ENCODE measurements around the gene PPP4R2. TPM values are rescaled to one million over a fixed set of nuclear protein-coding genes. Genes with fewer than 3 reads are reported as not detected.
"Not testable (repeated sequence)": the region's sequence is repeated elsewhere in the genome, so short reads cannot be mapped to it uniquely, and the experiment has no call there.

PPP4R2 gene
- total and polyA plus RNA-seq, 2 donors (not counting 3 experiments of a cell fraction or from before 2014, with no cell fraction given) = 6.5 to 74.4 TPM

- intact Hi-C loops (cut with micrococcal nuclease) = no loop called here
- FAIRE-seq = no peak
- peaks cover 9 to 19% of the 10 kb centered on the region in 2 experiments for H3K36me3 ChIP-seq (ENCODE audit: control insufficient read depth in 2 of 2, extremely low read depth in 1 of 2, insufficient read depth in 2 of 2, low read length in 2 of 2)
- no peak overlapping the region for H3K4me2 ChIP-seq (ENCODE audit: insufficient read depth, low read length)
- ChIA-PET POLR2A (no interaction called here), CTCF (interaction anchor here (6.5 kb wide), 1 partner anchor 211 kb away, joined by 80 read pairs; the partner anchor contains the start of gene SHQ1)
- TF ChIP-seq POLR2A (IDR thresholded peaks at IDR 0.05; ENCODE audit: low read depth, low read length) (no peak), POLR2AphosphoS5 (IDR thresholded peaks at IDR 0.05; ENCODE audit: insufficient read depth, low read depth, low read length) (no peak), MYC (IDR thresholded peaks at IDR 0.05; ENCODE audit: low read depth, low read length) (no peak), GATA2 (IDR thresholded peaks at IDR 0.05; ENCODE audit: insufficient read depth, insufficient read length, low read depth, low read length) (no peak), JUN (IDR thresholded peaks at IDR 0.05; ENCODE audit: borderline replicate concordance, insufficient read depth, insufficient read length, low read depth) (no peak), CTCF (IDR thresholded peaks at IDR 0.05; ENCODE audit: extremely low read depth in 1 of 2, insufficient read depth in 1 of 2, low read depth in 1 of 2, low read length in 2 of 2) (no peak)
- DNase-seq (ENCODE audit: low read depth, low spot score) = no peak
- no peak overlapping the region for H3K9ac ChIP-seq (replicated peaks; ENCODE audit: extremely low read depth, insufficient read depth, low read length)
- H3K4me3 ChIP-seq (replicated peaks in 1 of 3; ENCODE audit: insufficient read depth in 1 of 3, low read depth in 1 of 3, low read length in 3 of 3) = no peak overlapping the region
- H3K9me3 ChIP-seq (replicated peaks; ENCODE audit: control insufficient read depth, insufficient read depth, low read length) = no peaks in the 10 kb centered on the region
- H3K79me2 ChIP-seq (ENCODE audit: control insufficient read depth, insufficient read depth, low read length) = peaks cover 26% of the 10 kb centered on the region
- H3K4me1 ChIP-seq (ENCODE audit: control insufficient read depth, extremely low read depth, insufficient read depth, low read length) = peaks cover 4% of the 10 kb centered on the region
- H3K9me1 ChIP-seq (replicated peaks; ENCODE audit: control insufficient read depth, extremely low read depth, insufficient read depth, low read length) = no peaks in the 10 kb centered on the region
- dilution Hi-C loops (cut with MboI; ENCODE audit: extremely low pct_ligation_motif_present, low sequenced_read_pairs) = no loop called here
- no TSS peak for BruUV-seq (replicated peaks)
- H3K27me3 ChIP-seq (ENCODE audit: control insufficient read depth in 2 of 2, insufficient read depth in 2 of 2, low read length in 2 of 2) = no peaks in the 10 kb centered on the region
- no peak overlapping the region for H2AFZ ChIP-seq (ENCODE audit: low read depth, low read length)
- peaks cover 14% of the 10 kb centered on the region for H4K20me1 ChIP-seq (replicated peaks; ENCODE audit: control insufficient read depth, extremely low read depth, insufficient read depth, low read length)
- H3K27ac ChIP-seq (ENCODE audit: insufficient read depth, low read depth, low read length) = no peak overlapping the region
Measured at GRCh38 chr3:73060302-73060723, 63.7 kb downstream of the PPP4R2 start.

- peaks cover 4% of the 10 kb centered on the region for H3K4me1 ChIP-seq (ENCODE audit: control insufficient read depth, extremely low read depth, insufficient read depth, low read length)
- H4K20me1 ChIP-seq (replicated peaks; ENCODE audit: control insufficient read depth, extremely low read depth, insufficient read depth, low read length) = peaks cover 10% of the 10 kb centered on the region
- BruUV-seq (replicated peaks) = no TSS peak
- no peak for FAIRE-seq
- H3K36me3 ChIP-seq (ENCODE audit: control insufficient read depth in 2 of 2, extremely low read depth in 1 of 2, insufficient read depth in 2 of 2, low read length in 2 of 2) = peaks cover 9 to 19% of the 10 kb centered on the region in 2 experiments
- no peak within 1 kb of the TSS for H3K4me2 ChIP-seq (ENCODE audit: insufficient read depth, low read length)
- dilution Hi-C loops (cut with MboI; ENCODE audit: extremely low pct_ligation_motif_present, low sequenced_read_pairs) (no loop called here), intact Hi-C loops (cut with micrococcal nuclease) (no loop called here)
- CTCF ChIA-PET = no interaction called here
- POLR2A ChIA-PET = no interaction called here
- DNase-seq (ENCODE audit: low read depth, low spot score) = no peak
- no peak within 1 kb of the TSS for H2AFZ ChIP-seq (ENCODE audit: low read depth, low read length)
- no peaks in the 10 kb centered on the region for H3K9me3 ChIP-seq (replicated peaks; ENCODE audit: control insufficient read depth, insufficient read depth, low read length)
- H3K79me2 ChIP-seq (ENCODE audit: control insufficient read depth, insufficient read depth, low read length) = peaks cover 26% of the 10 kb centered on the region
- H3K27ac ChIP-seq (ENCODE audit: insufficient read depth, low read depth, low read length) = no peak within 1 kb of the TSS
- H3K9me1 ChIP-seq (replicated peaks; ENCODE audit: control insufficient read depth, extremely low read depth, insufficient read depth, low read length) = no peaks in the 10 kb centered on the region
- no peaks in the 10 kb centered on the region for H3K27me3 ChIP-seq (ENCODE audit: control insufficient read depth in 2 of 2, insufficient read depth in 2 of 2, low read length in 2 of 2)
- TF ChIP-seq EZH2 (IDR thresholded peaks at IDR 0.05; ENCODE audit: borderline replicate concordance, low read depth, low read length, severe bottlenecking) = no peak
- no peak for TF ChIP-seq JUN (IDR thresholded peaks at IDR 0.05; ENCODE audit: borderline replicate concordance, insufficient read depth, insufficient read length, low read depth)
- no peak within 1 kb of the TSS for H3K4me3 ChIP-seq (replicated peaks in 1 of 3; ENCODE audit: insufficient read depth in 1 of 3, low read depth in 1 of 3, low read length in 3 of 3)
- no peak within 1 kb of the TSS for H3K9ac ChIP-seq (replicated peaks; ENCODE audit: extremely low read depth, insufficient read depth, low read length)
Measured at GRCh38 chr3:73061416-73061815, 64.8 kb downstream of the PPP4R2 start, which contains the start of gene EBLN2. TSS of gene EBLN2 (plus strand) at chr3:73061659. CDS start at chr3:73062082, 423 bp downstream.

- H3K9ac ChIP-seq (replicated peaks; ENCODE audit: extremely low read depth, insufficient read depth, low read length); H2AFZ ChIP-seq (ENCODE audit: low read depth, low read length); BruUV-seq (replicated peaks); dilution Hi-C loops (cut with MboI; ENCODE audit: extremely low pct_ligation_motif_present, low sequenced_read_pairs); H3K4me3 ChIP-seq (replicated peaks in 1 of 3; ENCODE audit: insufficient read depth in 1 of 3, low read depth in 1 of 3, low read length in 3 of 3); FAIRE-seq; DNase-seq (ENCODE audit: low read depth, low spot score); H3K27me3 ChIP-seq (ENCODE audit: control insufficient read depth in 2 of 2, insufficient read depth in 2 of 2, low read length in 2 of 2); H3K9me1 ChIP-seq (replicated peaks; ENCODE audit: control insufficient read depth, extremely low read depth, insufficient read depth, low read length); H4K20me1 ChIP-seq (replicated peaks; ENCODE audit: control insufficient read depth, extremely low read depth, insufficient read depth, low read length); intact Hi-C loops (cut with micrococcal nuclease); H3K4me2 ChIP-seq (ENCODE audit: insufficient read depth, low read length); H3K9me3 ChIP-seq (replicated peaks; ENCODE audit: control insufficient read depth, insufficient read depth, low read length); H3K27ac ChIP-seq (ENCODE audit: insufficient read depth, low read depth, low read length); H3K4me1 ChIP-seq (ENCODE audit: control insufficient read depth, extremely low read depth, insufficient read depth, low read length): not testable (repeated sequence)
- Histone ChIP-seq H3K36me3 (ENCODE audit: control insufficient read depth in 2 of 2, extremely low read depth in 1 of 2, insufficient read depth in 2 of 2, low read length in 2 of 2) (peaks cover 9 to 19% of the 10 kb centered on the region in 2 experiments), H3K79me2 (ENCODE audit: control insufficient read depth, insufficient read depth, low read length) (peaks cover 16% of the 10 kb centered on the region)
- POLR2A ChIA-PET = interaction anchor here (1.0 kb wide), 1 partner anchor 10 kb away, joined by 5 read pairs; no protein-coding TSS in a partner anchor
- CTCF ChIA-PET = interaction anchor here (2.0 kb wide), 1 partner anchor 8 kb away, joined by 8 read pairs; no protein-coding TSS in a partner anchor
Measured at GRCh38 chr3:73066243-73066642, 69.6 kb downstream of the PPP4R2 start.

Measured in endothelial cell of umbilical vein (primary cell).